Activated CD8-positive, alpha-beta T cell treated with anti-CD3 and anti-CD28 coated beads, Interleukin-2, amount 10 ng/mL, durations not matched to agents 7 days and 5 days (primary cell): Measurements from ENCODE around the gene AGBL4. TPM values are rescaled to one million over a fixed set of nuclear protein-coding genes. Genes with fewer than 3 reads are reported as not detected.
"Not testable (repeated sequence)": the region's sequence is repeated elsewhere in the genome, so short reads cannot be mapped to it uniquely, and the experiment has no call there.

Source experiments
- ATAC-seq: fragments of 150-1000 bp; cut with Tn5 transposase; one replicate; pipeline ENCODE4 v1.10.0; 2021; ENCODE audit warnings: moderate library complexity
- CTCF ChIA-PET: fragments of 350-600 bp; sonication (Branson Sonifier 250); formaldehyde crosslinking; loops from one replicate; lab custom pipeline; 2021; ENCODE audit warnings: antibody characterized with exemption; lab: Charles Lee
- POLR2A ChIA-PET: fragments of 350-600 bp; sonication (Branson Sonifier 250); formaldehyde crosslinking; loops from one replicate; lab custom pipeline; 2021; ENCODE audit warnings: antibody characterized with exemption; lab: Charles Lee
- DNase-seq: peaks from one replicate; pipeline ENCODE4 v3.0.0-alpha.2; 2020
- H3K27ac Mint-ChIP-seq: one replicate; pipeline ENCODE4 v1.8.0; 2021; ENCODE audit warnings: mild to moderate bottlenecking, mixed read lengths
- H3K27me3 Mint-ChIP-seq: one replicate; pipeline ENCODE4 v1.8.0; 2021; ENCODE audit warnings: low read depth, mixed read lengths
- H3K36me3 Mint-ChIP-seq: one replicate; pipeline ENCODE4 v1.8.0; 2021; ENCODE audit warnings: low read depth, mixed read lengths
- H3K4me1 Mint-ChIP-seq: one replicate; pipeline ENCODE4 v1.8.0; 2021; ENCODE audit warnings: low read depth, mixed read lengths
- H3K4me3 Mint-ChIP-seq: one replicate; pipeline ENCODE4 v1.8.0; 2021; ENCODE audit warnings: mild to moderate bottlenecking, mixed read lengths
- H3K9me3 Mint-ChIP-seq: one replicate; pipeline ENCODE4 v1.8.0; 2022; ENCODE audit warnings: mixed read lengths; ENCODE audit not compliant: insufficient read depth
- total RNA-seq, 2 experiments: library from RNA; stranded (reverse); gene quantifications; one replicate each; pipeline ENCODE4 v1.2.3, GENCODE V29; 2021

The AGBL4 gene
- total RNA-seq, 2 experiments from 2014 or later: not detected

DNA sequence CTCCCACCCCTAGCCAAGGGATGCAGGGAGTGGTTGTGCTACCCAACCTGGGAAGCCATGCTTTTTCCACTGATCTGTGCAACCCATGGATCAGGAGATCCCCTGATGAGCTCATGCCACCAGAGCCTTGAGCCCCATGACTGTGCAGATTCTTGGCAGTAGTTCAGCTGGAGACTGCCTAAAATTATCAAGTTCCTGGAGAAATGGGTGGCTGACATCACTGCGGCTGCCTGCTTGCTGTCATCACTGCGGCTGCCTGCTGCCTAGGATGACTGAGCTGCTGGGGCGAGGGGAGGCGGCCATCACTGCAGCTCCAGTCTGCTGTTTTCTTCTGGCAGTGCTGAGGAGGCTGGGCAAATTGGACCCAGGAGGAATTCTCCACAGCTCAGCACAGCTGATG, 159.2 kb downstream of the AGBL4 start:
- Mint-ChIP-seq H3K27me3 (no peaks in the 10 kb centered on the region), H3K4me1 (no peaks in the 10 kb centered on the region), H3K9me3 (no peaks in the 10 kb centered on the region), H3K36me3 (no peaks in the 10 kb centered on the region), H3K27ac (no peak overlapping the region), H3K4me3 (no peak overlapping the region)
- no peak for DNase-seq
- ATAC-seq: no peak
- ChIA-PET POLR2A (no interaction called here), CTCF (no interaction called here)

DNA sequence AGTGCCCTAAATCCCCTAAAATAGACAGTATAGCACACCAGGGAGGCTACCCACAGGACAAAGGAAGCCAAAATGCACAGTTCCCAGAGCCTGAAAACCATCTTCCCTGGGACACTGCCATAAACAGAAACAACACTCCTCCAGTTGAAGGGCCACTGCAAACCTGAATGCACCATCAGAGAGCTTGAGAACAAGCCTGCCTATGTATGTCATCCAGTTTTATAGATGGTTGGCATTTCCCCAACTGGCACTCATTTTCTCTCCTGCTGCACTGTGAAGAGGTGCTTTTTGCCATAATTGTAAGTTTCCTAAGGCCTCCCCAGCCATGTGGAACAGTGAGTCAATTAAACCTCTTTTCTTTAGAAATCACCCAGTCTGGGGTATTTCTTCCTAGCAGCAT, 169.0 kb downstream of the AGBL4 start:
- Mint-ChIP-seq H3K36me3 (no peaks in the 10 kb centered on the region), H3K9me3 (peaks cover 3% of the 10 kb centered on the region), H3K27me3 (no peaks in the 10 kb centered on the region), H3K4me3 (no peak overlapping the region), H3K27ac (no peak overlapping the region), H3K4me1 (no peaks in the 10 kb centered on the region)
- DNase-seq (no peak), ATAC-seq (no peak)
- CTCF ChIA-PET: no interaction called here
- POLR2A ChIA-PET: no interaction called here

DNA sequence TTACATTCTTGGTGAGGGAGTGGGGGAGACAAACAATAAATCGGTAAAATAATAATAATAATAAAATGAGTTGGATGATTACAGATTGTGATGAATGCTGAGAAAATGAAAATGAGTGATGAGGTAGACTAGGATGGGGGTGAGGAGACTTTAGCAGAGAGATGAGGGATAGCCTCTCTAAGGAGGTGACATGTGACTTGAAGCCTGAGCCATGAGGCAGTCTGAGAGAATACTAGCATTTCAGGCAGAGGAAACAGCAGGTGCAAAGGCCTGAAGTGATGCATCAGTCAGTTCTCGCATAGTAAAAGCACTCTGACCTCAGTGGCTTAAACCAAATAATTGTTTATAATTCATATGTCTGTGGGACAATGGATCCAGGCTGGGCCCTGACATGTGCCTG, 181.2 kb downstream of the AGBL4 start:
- H3K4me1 Mint-ChIP-seq: no peaks in the 10 kb centered on the region
- DNase-seq (no peak), ATAC-seq (no peak)
- POLR2A ChIA-PET: no interaction called here
- no peaks in the 10 kb centered on the region for H3K36me3 Mint-ChIP-seq
- H3K9me3 Mint-ChIP-seq: peaks cover 43% of the 10 kb centered on the region
- CTCF ChIA-PET: no interaction called here
- H3K27ac Mint-ChIP-seq: no peak overlapping the region
- no peak overlapping the region for H3K4me3 Mint-ChIP-seq
- no peaks in the 10 kb centered on the region for H3K27me3 Mint-ChIP-seq

DNA sequence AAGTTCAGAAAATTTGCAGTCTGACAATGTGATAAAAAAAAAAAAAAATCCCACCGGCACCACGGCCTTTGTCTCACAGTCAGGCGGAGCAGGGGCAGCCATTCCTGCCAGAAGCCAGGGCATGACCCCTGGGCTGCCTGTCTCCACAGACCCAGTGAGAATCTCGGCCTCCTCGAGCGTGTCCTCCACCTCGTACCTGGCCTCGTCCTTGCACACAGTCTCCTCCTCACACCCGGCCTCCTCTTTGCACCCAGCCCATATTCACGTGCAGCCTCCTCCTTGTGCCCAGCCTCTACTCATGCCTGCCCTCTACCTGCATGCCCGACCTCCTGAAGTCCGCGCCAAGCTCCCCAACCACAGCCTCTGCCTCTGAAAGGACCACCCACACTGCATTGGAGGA, 182.0 kb downstream of the AGBL4 start:
- ATAC-seq (no peak), DNase-seq (no peak)
- POLR2A ChIA-PET: no interaction called here
- Mint-ChIP-seq H3K36me3 (no peaks in the 10 kb centered on the region), H3K4me1 (no peaks in the 10 kb centered on the region), H3K4me3 (no peak overlapping the region), H3K9me3 (peaks cover 37% of the 10 kb centered on the region), H3K27ac (no peak overlapping the region), H3K27me3 (no peaks in the 10 kb centered on the region)
- CTCF ChIA-PET: no interaction called here

DNA sequence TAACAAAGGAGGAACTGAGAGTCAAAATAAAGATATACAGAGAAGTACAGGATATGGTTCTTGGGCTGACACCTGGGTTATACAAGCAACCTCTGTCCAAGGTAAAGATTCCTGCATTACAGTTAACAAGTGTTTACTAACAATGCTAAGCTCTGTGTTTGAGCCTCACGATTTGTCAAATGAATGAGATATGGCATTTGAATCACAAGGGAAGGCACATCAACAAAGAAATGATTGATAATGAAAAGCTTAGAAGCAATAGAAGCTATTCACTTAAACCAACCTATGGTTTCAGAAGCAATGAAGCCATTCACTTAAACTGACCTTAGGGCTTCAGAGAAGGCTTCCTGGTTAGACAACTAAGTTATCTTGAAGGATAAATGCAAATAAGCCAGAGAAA, 199.5 kb downstream of the AGBL4 start:
- H3K4me1 Mint-ChIP-seq: no peaks in the 10 kb centered on the region
- no peak for ATAC-seq
- H3K27me3 Mint-ChIP-seq: no peaks in the 10 kb centered on the region
- no peaks in the 10 kb centered on the region for H3K9me3 Mint-ChIP-seq
- H3K36me3 Mint-ChIP-seq: no peaks in the 10 kb centered on the region
- no peak for DNase-seq
- POLR2A ChIA-PET: no interaction called here
- no peak overlapping the region for H3K4me3 Mint-ChIP-seq
- H3K27ac Mint-ChIP-seq: no peak overlapping the region
- CTCF ChIA-PET: no interaction called here

DNA sequence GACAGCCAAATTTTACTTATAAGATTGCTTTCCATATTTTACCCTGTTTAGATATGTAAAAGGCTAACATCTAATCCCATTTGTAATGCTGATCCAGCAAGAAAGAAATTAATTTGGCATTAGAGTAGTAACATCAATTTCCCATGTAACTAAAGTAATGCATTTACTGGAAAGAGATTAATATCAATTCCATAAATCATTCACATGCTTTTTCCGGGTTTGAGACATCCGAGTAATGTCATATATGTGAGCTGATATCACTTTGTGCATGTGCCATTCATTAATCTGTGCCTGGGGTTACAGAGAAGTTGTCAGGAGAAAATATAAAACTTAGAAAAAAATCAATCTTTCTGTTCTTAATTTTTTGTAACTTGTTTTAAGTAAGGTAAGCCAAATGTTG, 206.1 kb downstream of the AGBL4 start:
- ChIA-PET POLR2A (no interaction called here), CTCF (no interaction called here)
- Mint-ChIP-seq H3K27ac (no peak overlapping the region), H3K27me3 (no peaks in the 10 kb centered on the region), H3K9me3 (no peaks in the 10 kb centered on the region), H3K36me3 (no peaks in the 10 kb centered on the region), H3K4me1 (no peaks in the 10 kb centered on the region), H3K4me3 (no peak overlapping the region)
- ATAC-seq (no peak), DNase-seq (no peak)

DNA sequence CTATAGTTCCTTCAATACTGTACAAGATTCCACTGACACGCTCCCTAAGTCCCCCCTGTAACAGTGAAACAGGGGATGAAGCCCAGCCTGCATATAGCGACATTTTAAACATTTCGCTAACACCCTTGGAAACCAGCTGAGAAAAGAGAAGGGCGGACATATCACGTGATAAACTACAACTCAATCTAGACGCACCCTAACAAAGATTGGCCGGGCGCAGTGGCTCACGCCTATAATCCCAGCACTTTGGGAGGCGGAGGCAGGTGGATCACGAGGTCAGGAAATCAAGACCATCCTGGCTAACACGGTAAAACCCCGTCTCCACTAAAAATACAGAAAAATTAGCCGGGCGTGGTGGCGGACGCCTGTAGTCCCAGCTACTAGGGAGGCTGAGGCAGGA, 236.7 kb downstream of the AGBL4 start:
- H3K36me3 Mint-ChIP-seq, POLR2A ChIA-PET, CTCF ChIA-PET, H3K27me3 Mint-ChIP-seq, H3K4me1 Mint-ChIP-seq, H3K4me3 Mint-ChIP-seq, H3K27ac Mint-ChIP-seq, ATAC-seq, H3K9me3 Mint-ChIP-seq, DNase-seq: not testable (repeated sequence)

DNA sequence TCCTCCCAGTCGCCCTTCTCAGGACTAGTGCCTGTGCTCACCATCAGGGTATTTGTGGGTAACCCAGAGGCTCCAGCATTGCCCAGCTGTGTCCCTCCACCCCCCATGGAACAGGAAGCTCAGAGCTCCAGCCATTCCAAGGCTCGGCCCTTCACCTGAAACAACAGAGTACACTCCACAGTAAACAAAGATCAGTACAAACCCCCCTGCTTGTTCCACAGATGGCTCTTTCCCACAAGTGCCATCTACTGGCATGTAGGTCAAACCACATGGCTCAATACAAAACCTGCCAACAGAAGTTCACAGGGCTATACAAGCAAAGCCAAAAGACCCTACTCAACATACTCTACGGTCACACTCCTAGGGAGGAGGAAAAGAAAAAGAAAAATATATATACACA, 258.7 kb downstream of the AGBL4 start:
- H3K4me1 Mint-ChIP-seq: no peaks in the 10 kb centered on the region
- H3K4me3 Mint-ChIP-seq: no peak overlapping the region
- peaks cover 12% of the 10 kb centered on the region for H3K9me3 Mint-ChIP-seq
- H3K27ac Mint-ChIP-seq: no peak overlapping the region
- no peak for DNase-seq
- ChIA-PET CTCF (no interaction called here), POLR2A (no interaction called here)
- H3K27me3 Mint-ChIP-seq: no peaks in the 10 kb centered on the region
- no peaks in the 10 kb centered on the region for H3K36me3 Mint-ChIP-seq
- no peak for ATAC-seq

DNA sequence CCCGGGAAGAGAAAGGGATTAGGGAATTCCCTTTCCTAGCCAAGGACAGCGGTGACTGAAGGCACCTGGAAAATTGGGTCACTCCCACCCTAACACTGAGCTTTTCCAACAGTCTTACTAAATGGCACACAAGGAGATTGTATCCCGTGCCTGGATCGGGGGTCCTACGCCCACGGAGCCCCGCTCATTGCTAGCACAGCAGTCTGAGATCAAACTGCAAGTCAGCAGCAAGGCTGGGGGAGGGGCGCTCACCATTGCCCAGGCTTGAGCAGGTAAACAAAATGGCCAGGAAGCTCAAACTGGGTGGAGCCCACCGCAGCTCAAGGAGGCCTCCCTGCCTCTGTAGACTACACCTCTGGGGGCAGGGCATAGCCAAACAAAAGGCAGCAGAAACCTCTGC, 285.6 kb downstream of the AGBL4 start:
- H3K36me3 Mint-ChIP-seq: not testable (repeated sequence)

DNA sequence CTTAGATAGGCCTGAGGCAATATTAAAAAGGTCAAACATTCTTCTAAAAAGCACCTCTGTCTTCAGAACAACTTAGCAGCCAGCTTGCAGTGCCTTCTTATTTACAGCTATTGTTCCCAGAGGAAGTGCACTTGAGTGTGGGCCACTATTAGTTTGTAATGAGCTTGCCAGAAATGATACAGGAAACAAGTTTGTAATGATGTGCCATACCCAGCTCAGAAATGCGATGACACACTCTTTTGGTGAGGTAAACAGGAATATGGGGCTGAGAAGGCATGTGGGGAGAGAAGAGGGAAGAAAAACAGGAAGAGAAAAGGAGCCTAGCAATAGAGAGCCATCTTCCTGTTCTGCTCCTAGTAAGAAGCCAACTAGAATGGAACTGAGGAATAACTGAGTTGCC, 295.4 kb downstream of the AGBL4 start:
- ChIA-PET POLR2A (no interaction called here), CTCF (no interaction called here)
- peaks cover 4% of the 10 kb centered on the region for H3K9me3 Mint-ChIP-seq
- H3K27me3 Mint-ChIP-seq: no peaks in the 10 kb centered on the region
- DNase-seq (no peak), ATAC-seq (no peak)
- no peak overlapping the region for H3K27ac Mint-ChIP-seq
- no peaks in the 10 kb centered on the region for H3K36me3 Mint-ChIP-seq
- H3K4me3 Mint-ChIP-seq: no peak overlapping the region
- H3K4me1 Mint-ChIP-seq: no peaks in the 10 kb centered on the region

More for the DNA sequence above, 285.6 kb downstream of the AGBL4 start:
- H3K27ac Mint-ChIP-seq, DNase-seq, H3K4me1 Mint-ChIP-seq, CTCF ChIA-PET, H3K27me3 Mint-ChIP-seq, ATAC-seq, H3K4me3 Mint-ChIP-seq, POLR2A ChIA-PET: not testable (repeated sequence)
- H3K9me3 Mint-ChIP-seq: peaks cover 12% of the 10 kb centered on the region

DNA sequence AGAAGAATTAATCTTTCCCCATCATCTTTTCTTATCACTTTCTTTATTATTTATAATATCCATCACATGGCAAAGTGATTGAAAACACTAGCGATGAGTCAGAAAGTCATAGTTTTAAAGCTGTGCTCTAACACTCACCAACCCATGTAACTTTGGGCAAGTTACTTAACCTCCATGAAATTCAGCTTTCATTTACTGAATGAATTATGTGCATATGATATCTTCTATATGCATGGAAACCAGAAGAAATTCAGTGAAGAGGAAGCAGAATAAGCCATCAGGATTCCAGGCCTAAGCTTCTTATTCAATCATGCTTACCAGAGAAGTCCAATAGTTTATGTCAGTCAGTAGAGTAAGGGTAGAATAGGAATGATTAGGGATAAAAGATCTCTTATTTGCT, 300.1 kb downstream of the AGBL4 start:
- no peaks in the 10 kb centered on the region for H3K36me3 Mint-ChIP-seq
- no peaks in the 10 kb centered on the region for H3K27me3 Mint-ChIP-seq
- no peaks in the 10 kb centered on the region for H3K9me3 Mint-ChIP-seq
- ATAC-seq (no peak), DNase-seq (no peak)
- POLR2A ChIA-PET: no interaction called here
- H3K27ac Mint-ChIP-seq: no peak overlapping the region
- CTCF ChIA-PET: no interaction called here
- H3K4me3 Mint-ChIP-seq: no peak overlapping the region
- H3K4me1 Mint-ChIP-seq: no peaks in the 10 kb centered on the region

DNA sequence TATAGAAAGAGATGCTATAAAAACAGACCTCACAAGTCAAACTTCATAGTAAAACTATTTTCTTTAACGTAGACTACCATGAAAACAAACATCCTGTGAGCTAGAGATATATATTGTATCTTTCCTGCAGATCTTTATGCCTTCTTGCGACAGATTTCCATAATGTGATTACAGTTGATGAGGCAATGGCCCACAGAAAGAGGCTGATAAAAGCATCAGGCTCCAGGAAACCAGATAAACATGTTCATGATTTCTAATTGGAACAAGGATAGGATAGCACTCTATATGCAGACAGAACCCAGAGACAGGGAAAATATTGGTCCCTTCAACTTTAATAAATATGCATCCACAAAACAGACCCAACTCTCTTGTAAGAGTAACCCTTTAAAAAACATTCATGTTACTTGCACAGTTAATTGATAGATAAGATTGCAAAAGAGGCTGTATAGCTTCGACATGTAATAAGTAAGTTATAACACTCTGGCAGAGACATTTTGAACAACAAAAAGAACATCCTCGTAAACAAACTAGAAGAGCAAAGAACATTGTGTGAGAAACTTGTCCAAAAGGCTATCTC, 329.4 kb downstream of the AGBL4 start:
- DNase-seq (no peak), ATAC-seq (no peak)
- Mint-ChIP-seq H3K9me3 (peaks cover 6% of the 10 kb centered on the region), H3K4me1 (no peaks in the 10 kb centered on the region), H3K27me3 (no peaks in the 10 kb centered on the region), H3K36me3 (no peaks in the 10 kb centered on the region), H3K4me3 (no peak overlapping the region), H3K27ac (no peak overlapping the region)
- POLR2A ChIA-PET: no interaction called here
- CTCF ChIA-PET: no interaction called here

DNA sequence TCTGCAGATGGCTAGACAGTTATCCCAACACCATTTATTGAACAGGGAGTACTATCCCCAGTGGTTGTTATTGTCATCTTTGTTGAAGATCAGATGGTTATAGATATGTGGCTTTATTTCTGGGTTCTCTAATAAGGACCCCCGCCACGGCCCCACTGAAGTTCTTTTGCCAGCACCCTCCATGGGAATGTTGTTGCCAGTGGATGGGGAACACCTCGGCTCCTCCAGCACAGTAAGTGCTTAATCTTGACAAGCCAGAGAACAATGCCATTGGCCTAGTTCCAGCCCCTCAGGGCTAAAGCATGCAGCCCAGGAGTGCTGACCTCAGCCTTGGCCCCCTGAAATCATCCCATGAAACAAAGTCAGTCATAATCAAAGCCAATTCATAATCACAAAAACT, 337.6 kb downstream of the AGBL4 start:
- DNase-seq (no peak), ATAC-seq (no peak)
- POLR2A ChIA-PET: no interaction called here
- Mint-ChIP-seq H3K27me3 (no peaks in the 10 kb centered on the region), H3K27ac (no peak overlapping the region), H3K4me3 (no peak overlapping the region), H3K4me1 (no peaks in the 10 kb centered on the region), H3K36me3 (no peaks in the 10 kb centered on the region), H3K9me3 (peaks cover 17% of the 10 kb centered on the region)
- CTCF ChIA-PET: no interaction called here
